ENCODE measurements around the gene PDIA6.

PDIA6 gene

DNA sequence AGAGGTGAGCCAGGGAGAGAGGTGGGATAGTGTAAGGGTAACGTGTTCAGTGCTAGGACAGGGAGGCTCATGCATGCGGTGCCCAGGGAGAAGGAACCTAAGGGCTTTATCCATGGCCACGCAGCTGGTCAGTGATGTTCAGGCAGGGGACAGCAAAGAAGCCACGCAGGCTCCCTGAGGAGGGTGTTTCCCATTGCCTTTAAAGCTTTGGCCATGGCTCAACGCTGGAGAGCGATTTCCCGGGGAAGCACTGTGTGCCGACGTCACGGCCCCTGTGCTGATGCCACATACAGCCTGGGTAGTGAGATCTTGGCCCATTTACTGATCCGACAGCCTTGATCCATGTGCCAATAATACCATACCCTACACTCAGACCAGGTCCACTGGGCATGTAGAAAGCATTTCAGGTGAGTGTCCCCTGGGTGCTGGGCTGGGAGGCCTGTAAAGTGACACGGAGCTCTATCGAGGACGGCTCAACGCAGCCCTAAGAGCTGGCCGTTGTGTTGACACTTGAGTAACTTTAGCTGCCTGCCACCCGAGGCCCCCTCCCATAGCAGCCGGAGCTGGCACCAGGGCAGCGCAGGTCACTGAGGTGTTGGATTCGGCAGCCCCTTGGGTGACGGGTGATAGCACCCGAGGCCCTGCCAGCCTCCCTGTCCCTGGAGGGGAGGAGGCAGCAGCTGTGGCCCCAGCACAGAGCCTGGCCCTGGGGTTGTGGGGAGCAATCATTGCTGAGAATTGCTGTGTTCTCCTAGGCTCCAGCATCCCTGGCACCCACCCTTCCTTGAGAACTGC lies 41.4 kb downstream of the PDIA6 start:
- Histone ChIP-seq H3K9me3 (ENCODE audit: control insufficient read depth in 1 of 2, low read length in 2 of 2) (no peaks in the 10 kb centered on the region), H3K4me1 (ENCODE audit: control insufficient read depth in 1 of 2, insufficient read depth in 2 of 2, low read length in 2 of 2) (no peaks in the 10 kb centered on the region), H3K27ac (ENCODE audit: low read length) (no peak overlapping the region), H3K36me3 (ENCODE audit: control insufficient read depth in 1 of 2, insufficient read depth in 2 of 2, low read length in 2 of 2) (no peaks in the 10 kb centered on the region), H3K4me3 (ENCODE audit: low read depth in 1 of 2, low read length in 2 of 2) (no peak overlapping the region), H3K27me3 (ENCODE audit: low read depth, low read length) (no peaks in the 10 kb centered on the region)

DNA sequence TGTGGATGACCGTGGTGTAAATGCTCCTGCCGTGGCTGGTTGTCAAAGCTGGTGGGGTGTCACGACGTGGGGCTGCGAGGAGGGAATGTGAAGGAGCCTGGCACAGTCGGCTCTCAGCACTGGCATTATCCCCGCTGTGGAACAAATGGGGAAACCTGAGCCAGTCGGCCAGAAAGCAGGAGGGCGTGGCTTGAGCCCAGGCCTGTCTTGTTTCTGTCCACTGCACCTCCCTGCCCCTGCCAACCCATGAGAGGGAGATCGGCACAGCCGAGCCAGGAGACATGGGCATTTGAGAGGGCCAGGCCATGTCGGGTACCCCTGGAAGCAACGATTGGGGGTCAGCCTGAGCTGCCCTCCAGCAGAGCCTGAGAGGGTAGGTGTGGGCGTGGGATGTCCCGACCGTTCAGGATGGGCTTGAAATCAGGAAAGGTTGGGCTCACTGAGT lies 44.5 kb downstream of the PDIA6 start:
- no peaks in the 10 kb centered on the region for H3K9me3 ChIP-seq (ENCODE audit: control insufficient read depth in 1 of 2, low read length in 2 of 2)
- no peaks in the 10 kb centered on the region for H3K36me3 ChIP-seq (ENCODE audit: control insufficient read depth in 1 of 2, insufficient read depth in 2 of 2, low read length in 2 of 2)
- H3K27ac ChIP-seq (ENCODE audit: low read length), result no peak overlapping the region
- no peaks in the 10 kb centered on the region for H3K27me3 ChIP-seq (ENCODE audit: low read depth, low read length)
- no peaks in the 10 kb centered on the region for H3K4me1 ChIP-seq (ENCODE audit: control insufficient read depth in 1 of 2, insufficient read depth in 2 of 2, low read length in 2 of 2)
- H3K4me3 ChIP-seq (ENCODE audit: low read depth in 1 of 2, low read length in 2 of 2), result no peak overlapping the region

DNA sequence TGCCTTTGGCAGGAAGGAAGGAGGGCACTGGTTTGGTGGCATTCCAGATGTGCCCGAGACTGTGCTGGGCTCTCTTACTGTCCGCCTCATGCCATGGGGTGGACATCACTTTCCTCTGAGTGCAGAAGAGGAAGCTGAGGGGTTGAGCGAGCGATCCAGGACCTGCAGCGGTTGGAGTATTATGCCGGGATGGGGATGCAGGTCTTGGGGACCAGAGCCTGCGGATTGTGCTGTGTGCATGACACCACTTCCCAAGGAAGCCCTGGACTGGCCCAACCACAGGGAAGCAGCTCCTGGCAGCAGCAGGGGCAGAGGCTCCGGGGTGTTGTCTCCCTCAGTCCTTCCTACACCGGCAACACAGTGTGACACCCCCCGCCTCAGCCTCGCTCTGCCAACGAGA lies 46.7 kb downstream of the PDIA6 start:
- H3K27ac ChIP-seq (ENCODE audit: low read length), result no peak overlapping the region
- no peak overlapping the region for H3K4me3 ChIP-seq (ENCODE audit: low read depth in 1 of 2, low read length in 2 of 2)
- no peaks in the 10 kb centered on the region for H3K36me3 ChIP-seq (ENCODE audit: control insufficient read depth in 1 of 2, insufficient read depth in 2 of 2, low read length in 2 of 2)
- no peaks in the 10 kb centered on the region for H3K4me1 ChIP-seq (ENCODE audit: control insufficient read depth in 1 of 2, insufficient read depth in 2 of 2, low read length in 2 of 2)
- no peaks in the 10 kb centered on the region for H3K27me3 ChIP-seq (ENCODE audit: low read depth, low read length)
- no peaks in the 10 kb centered on the region for H3K9me3 ChIP-seq (ENCODE audit: control insufficient read depth in 1 of 2, low read length in 2 of 2)

DNA sequence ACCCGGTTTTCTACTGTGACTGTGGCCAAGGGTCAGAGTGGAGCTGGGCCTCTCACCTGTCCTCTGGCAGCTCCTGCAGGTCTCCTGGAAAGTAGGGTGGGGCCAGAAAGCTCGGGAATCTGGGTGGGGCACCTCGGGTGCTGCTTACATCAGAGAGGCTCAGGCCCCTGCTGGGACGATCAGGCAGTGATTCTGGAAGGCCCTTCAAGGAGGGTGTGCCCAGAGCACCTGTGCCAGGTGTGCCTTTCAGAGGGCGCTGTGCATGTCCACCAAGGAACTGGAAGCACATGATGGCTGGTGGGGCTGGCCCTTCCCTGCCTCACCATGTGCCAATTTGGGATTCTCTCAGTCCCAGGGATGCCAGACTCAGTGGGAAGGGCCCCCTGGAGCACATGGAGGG lies 47.1 kb downstream of the PDIA6 start:
- H3K9me3 ChIP-seq (ENCODE audit: control insufficient read depth in 1 of 2, low read length in 2 of 2), result no peaks in the 10 kb centered on the region
- H3K4me3 ChIP-seq (ENCODE audit: low read depth in 1 of 2, low read length in 2 of 2), result no peak overlapping the region
- no peak overlapping the region for H3K27ac ChIP-seq (ENCODE audit: low read length)
- H3K4me1 ChIP-seq (ENCODE audit: control insufficient read depth in 1 of 2, insufficient read depth in 2 of 2, low read length in 2 of 2), result no peaks in the 10 kb centered on the region
- H3K36me3 ChIP-seq (ENCODE audit: control insufficient read depth in 1 of 2, insufficient read depth in 2 of 2, low read length in 2 of 2), result no peaks in the 10 kb centered on the region
- H3K27me3 ChIP-seq (ENCODE audit: low read depth, low read length), result no peaks in the 10 kb centered on the region

DNA sequence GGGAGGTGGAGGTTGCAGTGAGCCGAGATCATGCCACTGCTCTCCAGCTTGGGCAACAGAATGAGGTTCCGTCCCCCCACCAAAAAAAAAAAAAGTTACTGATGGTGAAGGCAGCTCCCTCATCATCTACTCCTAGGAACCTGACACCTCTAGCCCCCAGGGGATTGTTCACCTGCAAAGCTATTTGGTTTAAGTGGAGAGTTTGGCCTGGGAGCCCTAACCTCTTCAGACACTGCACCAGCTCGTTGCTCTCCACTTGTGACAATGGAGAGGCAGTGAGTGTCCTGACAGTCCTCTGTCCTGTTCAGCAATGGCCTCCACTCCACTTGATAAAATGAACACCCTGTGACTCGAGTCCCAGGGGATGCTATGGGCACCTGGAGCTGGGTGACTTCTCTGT lies 47.7 kb downstream of the PDIA6 start:
- H3K4me1 ChIP-seq (ENCODE audit: control insufficient read depth in 1 of 2, insufficient read depth in 2 of 2, low read length in 2 of 2), result no peaks in the 10 kb centered on the region
- no peak overlapping the region for H3K27ac ChIP-seq (ENCODE audit: low read length)
- H3K27me3 ChIP-seq (ENCODE audit: low read depth, low read length), result no peaks in the 10 kb centered on the region
- H3K36me3 ChIP-seq (ENCODE audit: control insufficient read depth in 1 of 2, insufficient read depth in 2 of 2, low read length in 2 of 2), result no peaks in the 10 kb centered on the region
- H3K4me3 ChIP-seq (ENCODE audit: low read depth in 1 of 2, low read length in 2 of 2), result no peak overlapping the region
- H3K9me3 ChIP-seq (ENCODE audit: control insufficient read depth in 1 of 2, low read length in 2 of 2), result no peaks in the 10 kb centered on the region

DNA sequence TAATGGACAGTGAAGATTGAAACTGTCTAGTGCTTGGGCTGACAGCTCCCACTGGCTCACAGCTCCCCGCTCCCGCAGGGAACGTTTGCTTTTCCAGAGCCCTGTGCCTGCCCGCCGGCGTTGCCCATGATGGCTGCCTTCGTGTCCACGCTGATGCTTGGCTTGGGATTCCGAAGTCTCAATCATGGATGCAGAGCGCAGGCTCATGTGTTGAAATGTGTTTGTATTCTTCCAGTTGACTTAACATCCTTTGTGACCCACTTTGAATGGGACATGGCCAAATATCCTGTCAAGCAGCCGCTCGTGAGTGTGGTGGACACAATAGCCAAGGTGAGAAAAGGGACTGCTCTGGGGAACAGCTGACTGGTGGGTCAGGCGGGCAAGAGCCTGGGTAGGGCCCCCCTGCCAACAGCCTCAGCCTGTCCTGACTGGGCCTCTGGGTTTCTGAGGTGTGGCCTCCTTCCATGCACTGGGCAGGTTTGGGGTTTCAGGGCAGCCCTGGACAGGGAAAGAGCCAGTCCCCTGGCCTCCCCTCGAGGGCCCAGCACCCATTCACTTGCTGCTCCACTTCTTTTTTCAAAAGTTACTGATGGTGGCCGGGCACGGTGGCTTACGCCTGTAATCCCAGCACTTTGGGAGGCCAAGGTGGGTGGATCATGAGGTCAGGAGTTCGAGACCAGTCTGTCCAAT lies 48.3 kb downstream of the PDIA6 start:
- H3K9me3 ChIP-seq (ENCODE audit: control insufficient read depth in 1 of 2, low read length in 2 of 2), result no peaks in the 10 kb centered on the region
- no peaks in the 10 kb centered on the region for H3K4me1 ChIP-seq (ENCODE audit: control insufficient read depth in 1 of 2, insufficient read depth in 2 of 2, low read length in 2 of 2)
- H3K4me3 ChIP-seq (ENCODE audit: low read depth in 1 of 2, low read length in 2 of 2), result no peak overlapping the region
- H3K36me3 ChIP-seq (ENCODE audit: control insufficient read depth in 1 of 2, insufficient read depth in 2 of 2, low read length in 2 of 2), result no peaks in the 10 kb centered on the region
- H3K27ac ChIP-seq (ENCODE audit: low read length), result no peak overlapping the region
- H3K27me3 ChIP-seq (ENCODE audit: low read depth, low read length), result no peaks in the 10 kb centered on the region

DNA sequence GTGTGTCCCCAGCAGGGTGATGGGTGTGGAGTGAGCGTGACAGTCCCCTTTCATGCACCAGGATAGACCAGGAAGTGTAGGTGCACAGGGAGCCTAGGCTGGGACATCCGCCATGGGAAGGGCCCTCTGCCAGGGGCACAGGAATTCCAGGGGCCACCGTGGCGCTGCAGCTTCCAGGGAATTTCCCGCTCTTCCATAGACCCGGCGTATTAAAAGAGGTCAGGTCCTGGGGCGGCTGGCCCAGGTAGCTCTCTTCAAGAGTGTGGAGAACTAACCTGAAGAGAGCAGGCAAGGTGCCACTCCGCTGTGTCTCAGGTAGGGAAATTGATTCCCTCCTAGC lies 49.2 kb downstream of the PDIA6 start:
- Histone ChIP-seq H3K4me1 (ENCODE audit: control insufficient read depth in 1 of 2, insufficient read depth in 2 of 2, low read length in 2 of 2) (no peaks in the 10 kb centered on the region), H3K27me3 (ENCODE audit: low read depth, low read length) (no peaks in the 10 kb centered on the region), H3K36me3 (ENCODE audit: control insufficient read depth in 1 of 2, insufficient read depth in 2 of 2, low read length in 2 of 2) (no peaks in the 10 kb centered on the region), H3K27ac (ENCODE audit: low read length) (no peak overlapping the region), H3K4me3 (ENCODE audit: low read depth in 1 of 2, low read length in 2 of 2) (no peak overlapping the region), H3K9me3 (ENCODE audit: control insufficient read depth in 1 of 2, low read length in 2 of 2) (no peaks in the 10 kb centered on the region)

DNA sequence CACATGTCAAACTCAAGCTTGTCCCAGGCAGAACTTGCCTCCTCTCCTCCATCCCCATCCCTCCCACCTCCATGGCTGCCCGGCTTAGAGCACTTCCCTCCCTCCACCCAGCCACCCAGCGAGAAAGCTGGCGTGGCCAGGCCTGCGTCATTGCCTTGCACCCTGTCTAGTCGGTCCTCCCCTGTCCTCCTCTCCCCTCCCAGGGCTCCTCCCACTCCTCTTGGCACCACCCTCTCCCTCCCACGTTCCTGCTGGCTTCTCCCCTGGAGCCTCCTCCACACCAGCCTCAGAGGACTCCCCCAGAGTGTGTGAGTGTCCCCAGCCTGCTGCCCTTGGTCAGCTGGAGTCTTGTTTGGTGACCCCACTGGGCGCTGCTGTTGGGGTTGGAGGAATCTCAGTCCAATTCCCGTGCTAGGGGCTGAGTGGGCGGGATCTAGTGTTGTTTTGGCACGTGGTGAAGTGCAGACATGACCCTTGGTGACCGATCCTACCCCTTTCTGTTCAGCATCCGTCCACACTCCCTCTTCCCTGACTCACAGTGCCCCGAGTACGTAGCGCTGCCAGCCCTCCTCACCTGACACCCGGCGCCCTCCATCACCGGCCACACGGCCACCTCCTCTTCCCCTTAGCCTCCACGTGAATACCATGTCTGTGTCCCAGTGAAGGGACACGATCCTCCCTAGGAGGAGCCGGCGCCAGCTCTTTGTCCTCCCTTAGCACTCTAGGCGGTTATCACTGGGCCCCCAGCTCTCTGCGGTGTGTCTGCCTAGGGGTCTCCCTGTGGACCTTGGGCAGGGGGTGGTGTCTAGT lies 49.7 kb downstream of the PDIA6 start:
- no peaks in the 10 kb centered on the region for H3K27me3 ChIP-seq (ENCODE audit: low read depth, low read length)
- H3K9me3 ChIP-seq (ENCODE audit: control insufficient read depth in 1 of 2, low read length in 2 of 2), result no peaks in the 10 kb centered on the region
- H3K36me3 ChIP-seq (ENCODE audit: control insufficient read depth in 1 of 2, insufficient read depth in 2 of 2, low read length in 2 of 2), result no peaks in the 10 kb centered on the region
- no peaks in the 10 kb centered on the region for H3K4me1 ChIP-seq (ENCODE audit: control insufficient read depth in 1 of 2, insufficient read depth in 2 of 2, low read length in 2 of 2)
- H3K27ac ChIP-seq (ENCODE audit: low read length), result no peak overlapping the region
- H3K4me3 ChIP-seq (ENCODE audit: low read depth in 1 of 2, low read length in 2 of 2), result no peak overlapping the region

DNA sequence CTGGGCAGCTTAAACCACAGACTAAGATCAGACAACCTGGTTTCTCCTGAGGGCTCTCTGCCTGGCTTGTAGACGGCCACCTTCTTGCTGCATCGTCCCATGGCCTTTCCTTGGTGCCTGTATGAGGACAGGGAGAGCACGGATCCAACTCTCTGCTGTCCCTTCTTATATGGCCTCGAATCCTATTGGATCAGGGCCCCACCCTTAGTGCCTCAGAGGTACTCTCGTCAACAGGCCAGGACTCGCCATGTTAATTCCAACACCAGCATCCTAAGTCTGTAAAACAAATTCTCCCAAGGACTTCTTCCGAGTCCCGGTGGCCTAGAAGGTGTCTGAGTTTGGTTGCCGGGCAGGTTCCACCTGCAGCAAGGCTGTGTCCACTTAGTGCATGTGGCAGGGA lies 51.0 kb downstream of the PDIA6 start:
- no peaks in the 10 kb centered on the region for H3K4me1 ChIP-seq (ENCODE audit: control insufficient read depth in 1 of 2, insufficient read depth in 2 of 2, low read length in 2 of 2)
- H3K27me3 ChIP-seq (ENCODE audit: low read depth, low read length), result no peaks in the 10 kb centered on the region

DNA sequence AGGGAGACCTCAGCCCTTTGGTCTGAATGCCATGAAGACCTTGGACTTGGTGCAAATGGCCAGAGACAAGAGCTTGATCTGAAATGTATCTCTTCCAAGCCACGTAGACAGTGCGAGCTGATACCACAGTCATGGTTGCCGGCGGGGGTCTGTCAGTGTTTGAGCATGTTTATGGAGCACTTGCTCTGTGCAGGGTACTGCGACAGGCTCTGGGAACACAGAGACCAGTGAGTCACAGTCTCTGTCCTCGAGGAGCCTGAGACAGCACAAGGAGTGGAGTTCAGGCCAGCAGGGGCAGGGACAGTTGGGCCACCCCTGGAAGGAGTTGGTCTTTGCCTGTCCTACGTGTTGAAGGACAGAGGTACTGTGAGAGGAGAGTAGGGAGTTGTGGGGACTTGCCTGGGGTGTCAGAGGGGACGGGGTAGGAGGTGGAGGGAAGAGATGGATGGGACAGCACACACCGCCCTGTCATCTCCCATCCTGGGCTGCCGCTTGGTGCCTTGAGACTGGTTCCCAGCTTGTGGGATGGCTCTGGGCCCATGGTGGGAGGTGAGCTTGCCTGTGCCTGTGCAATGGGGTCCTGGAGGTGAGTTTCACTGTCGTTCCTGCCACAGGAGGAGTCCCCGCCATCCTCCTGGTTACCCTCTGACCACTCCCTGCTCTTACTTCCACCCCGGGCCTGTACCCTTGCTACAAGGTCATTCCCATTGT lies 51.6 kb downstream of the PDIA6 start:
- H3K27me3 ChIP-seq (ENCODE audit: low read depth, low read length), result no peaks in the 10 kb centered on the region
- no peak overlapping the region for H3K4me3 ChIP-seq (ENCODE audit: low read depth in 1 of 2, low read length in 2 of 2)
- no peak overlapping the region for H3K27ac ChIP-seq (ENCODE audit: low read length)
- no peaks in the 10 kb centered on the region for H3K36me3 ChIP-seq (ENCODE audit: control insufficient read depth in 1 of 2, insufficient read depth in 2 of 2, low read length in 2 of 2)
- no peaks in the 10 kb centered on the region for H3K4me1 ChIP-seq (ENCODE audit: control insufficient read depth in 1 of 2, insufficient read depth in 2 of 2, low read length in 2 of 2)
- H3K9me3 ChIP-seq (ENCODE audit: control insufficient read depth in 1 of 2, low read length in 2 of 2), result no peaks in the 10 kb centered on the region

More for the DNA sequence above, 51.0 kb downstream of the PDIA6 start:
- H3K36me3 ChIP-seq (ENCODE audit: control insufficient read depth in 1 of 2, insufficient read depth in 2 of 2, low read length in 2 of 2), result no peaks in the 10 kb centered on the region
- no peak overlapping the region for H3K4me3 ChIP-seq (ENCODE audit: low read depth in 1 of 2, low read length in 2 of 2)
- H3K27ac ChIP-seq (ENCODE audit: low read length), result no peak overlapping the region
- H3K9me3 ChIP-seq (ENCODE audit: control insufficient read depth in 1 of 2, low read length in 2 of 2), result no peaks in the 10 kb centered on the region

DNA sequence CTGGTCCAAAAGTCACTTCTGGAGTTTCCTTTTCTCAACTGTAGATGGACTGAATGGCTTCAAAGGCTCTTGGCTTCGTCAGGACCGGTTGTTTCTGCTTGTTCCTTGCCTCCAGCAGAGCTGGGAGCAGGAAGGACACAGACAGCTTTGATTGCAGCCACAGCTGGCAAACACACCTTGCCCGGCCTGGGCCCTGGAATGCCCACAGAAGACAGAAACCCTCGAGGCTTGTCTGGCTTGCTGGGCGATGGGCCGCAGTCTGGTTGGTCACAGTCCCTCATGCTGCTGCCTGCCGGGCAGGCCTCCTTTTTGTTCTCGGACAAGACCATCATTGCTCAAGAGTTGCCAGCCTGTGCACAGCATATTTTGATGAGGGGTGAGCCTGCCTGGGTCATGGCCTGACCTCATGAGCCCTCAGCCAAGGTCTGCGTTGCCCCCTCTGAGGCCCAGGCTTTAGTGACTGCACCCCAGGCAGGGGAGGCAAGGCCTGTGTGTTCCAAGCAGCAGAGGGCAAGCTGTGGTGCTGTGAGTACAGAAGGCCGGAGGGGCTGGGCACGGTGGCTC lies 53.4 kb downstream of the PDIA6 start:
- Histone ChIP-seq H3K9me3 (ENCODE audit: control insufficient read depth in 1 of 2, low read length in 2 of 2) (no peaks in the 10 kb centered on the region), H3K27me3 (ENCODE audit: low read depth, low read length) (no peaks in the 10 kb centered on the region), H3K4me3 (ENCODE audit: low read depth in 1 of 2, low read length in 2 of 2) (no peak overlapping the region), H3K4me1 (ENCODE audit: control insufficient read depth in 1 of 2, insufficient read depth in 2 of 2, low read length in 2 of 2) (no peaks in the 10 kb centered on the region), H3K27ac (ENCODE audit: low read length) (no peak overlapping the region), H3K36me3 (ENCODE audit: control insufficient read depth in 1 of 2, insufficient read depth in 2 of 2, low read length in 2 of 2) (no peaks in the 10 kb centered on the region)

Data from muscle layer of duodenum (tissue), 2 donors.